Measurements from ENCODE around the gene CTNNBL1.

The CTNNBL1 gene

DNA sequence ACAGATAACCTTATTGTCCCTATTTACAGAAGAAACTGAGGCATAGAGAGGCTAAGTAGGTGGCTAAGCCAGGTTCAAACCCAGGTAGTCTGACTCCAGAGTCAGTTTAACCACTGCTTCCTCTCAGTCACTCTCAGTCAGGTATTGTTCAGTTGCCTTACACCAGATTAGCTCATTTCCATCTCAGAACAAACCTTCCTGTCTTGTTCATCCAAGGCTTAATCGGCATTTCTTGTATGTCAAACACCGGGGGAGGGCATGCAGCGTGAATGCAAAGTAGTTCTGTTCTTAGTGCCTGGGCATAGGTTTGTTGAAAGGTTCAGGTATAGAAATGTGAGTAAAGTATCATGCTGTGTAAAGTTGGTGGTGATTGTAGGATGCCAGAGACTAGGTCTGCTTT lies 51.7 kb downstream of the CTNNBL1 start:
- no peak for DNase-seq

DNA sequence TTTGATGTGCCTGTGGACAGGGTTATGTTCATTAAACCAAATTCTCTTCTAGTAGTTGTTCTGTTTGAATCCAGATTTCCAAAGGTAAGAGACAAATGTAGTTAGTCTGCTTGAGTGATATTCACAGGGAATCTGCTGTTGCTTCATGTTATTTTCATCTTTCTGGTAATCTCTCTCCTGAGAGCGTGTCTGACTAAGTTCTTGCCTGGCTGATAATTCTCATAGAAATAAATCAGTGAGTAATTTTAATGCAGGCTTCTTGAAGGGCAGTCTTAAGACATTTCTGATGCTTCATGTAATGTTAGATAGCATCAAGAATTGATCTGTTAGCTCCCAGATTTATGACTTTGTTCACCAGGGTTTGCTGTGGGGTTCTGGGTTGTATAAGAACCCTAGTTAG lies 54.2 kb downstream of the CTNNBL1 start:
- no peak for DNase-seq

DNA sequence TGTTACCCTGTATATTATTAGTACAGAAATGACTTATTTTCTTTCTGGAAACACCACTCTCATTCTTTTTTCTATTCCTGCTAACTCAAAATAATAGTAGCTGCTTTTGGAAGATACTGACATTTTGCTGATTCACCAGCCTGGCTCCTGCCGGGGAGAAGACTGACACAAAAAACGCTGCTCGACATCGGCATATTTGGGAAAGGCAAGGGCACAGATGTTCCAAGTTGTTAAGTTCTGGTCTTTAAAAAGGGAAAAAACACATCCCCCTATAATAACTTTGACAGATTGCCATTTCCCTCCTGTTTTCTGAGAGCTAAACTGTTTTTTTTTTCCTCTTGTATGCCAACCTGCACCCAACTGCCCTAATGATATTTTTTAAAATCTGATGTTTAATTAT lies 55.4 kb downstream of the CTNNBL1 start:
- no peak for DNase-seq

DNA sequence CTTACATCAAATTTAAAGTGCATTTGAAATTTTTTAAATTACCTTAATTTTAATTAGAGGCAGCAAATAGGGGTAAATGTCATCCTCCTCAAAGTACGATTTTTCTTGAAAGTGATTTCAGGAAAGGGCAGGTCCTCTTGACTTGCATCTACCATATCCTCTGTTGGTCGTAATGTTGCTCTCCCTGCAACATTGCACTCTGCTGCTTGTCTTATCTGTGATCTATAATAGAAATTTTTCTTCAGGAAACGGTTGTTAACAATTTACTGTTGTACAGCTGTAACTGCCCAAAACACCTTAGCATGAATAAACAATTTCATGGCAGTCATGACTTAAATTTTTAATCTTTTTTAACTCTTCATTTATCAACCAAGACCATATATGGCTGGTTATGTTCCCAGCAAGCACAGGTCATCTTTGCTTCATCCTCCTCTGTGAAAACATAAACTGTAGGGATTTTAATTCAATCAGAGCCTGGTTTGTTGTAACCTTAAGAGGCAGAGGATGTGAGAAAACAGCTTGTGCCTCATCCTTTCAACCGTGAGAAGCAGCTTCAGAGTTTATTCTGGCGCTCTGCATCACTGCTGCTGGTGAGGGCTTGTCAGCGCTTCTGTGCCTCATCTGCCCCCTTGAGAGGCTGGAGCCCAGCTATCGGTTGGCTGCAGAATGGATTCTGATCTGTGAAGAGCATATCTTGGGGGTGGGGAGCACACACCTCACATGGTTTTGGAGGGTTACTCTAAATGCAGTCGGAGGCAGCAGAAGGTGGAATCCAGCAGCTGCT lies 56.0 kb downstream of the CTNNBL1 start:
- DNase-seq, result no peak

DNA sequence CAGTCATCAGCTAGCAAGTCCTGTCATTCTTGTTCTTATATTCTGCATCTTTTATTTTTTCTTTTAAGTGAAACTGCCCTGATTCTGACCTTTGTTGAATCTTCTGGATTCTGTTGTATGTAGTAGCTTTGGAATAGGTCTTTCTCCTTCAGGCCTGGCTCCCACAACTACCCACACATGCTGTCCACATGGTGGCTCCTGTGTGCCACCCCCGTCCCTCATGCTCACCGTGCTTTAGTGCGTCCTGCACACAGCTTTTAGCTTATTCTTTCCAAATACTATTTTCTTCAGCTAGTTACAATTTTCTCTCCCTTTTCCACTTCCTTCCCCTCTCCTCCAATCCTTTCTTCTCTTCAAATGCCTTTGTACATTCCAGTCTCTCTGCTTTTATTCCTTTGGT lies 61.8 kb downstream of the CTNNBL1 start:
- no peak for DNase-seq

DNA sequence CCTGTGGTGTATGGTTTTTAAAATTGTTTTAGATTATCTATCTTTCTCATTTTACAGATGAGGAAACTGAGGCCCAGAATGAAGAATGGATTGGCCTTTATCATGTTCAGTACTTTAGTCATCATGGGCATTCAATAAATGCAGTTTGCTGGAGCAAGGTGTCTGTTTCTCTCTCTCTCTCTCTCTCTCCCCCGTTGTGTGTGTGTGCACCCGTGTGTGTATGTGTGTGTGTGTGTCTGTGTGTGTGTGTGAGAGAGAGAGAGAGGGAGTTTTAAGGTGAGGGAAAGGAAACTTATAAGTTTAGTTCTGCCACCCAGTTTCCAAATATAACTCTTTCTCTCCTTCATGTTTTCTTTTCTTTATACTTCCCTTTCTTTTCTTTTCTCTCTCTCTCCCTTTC lies 62.4 kb downstream of the CTNNBL1 start:
- no peak for DNase-seq

DNA sequence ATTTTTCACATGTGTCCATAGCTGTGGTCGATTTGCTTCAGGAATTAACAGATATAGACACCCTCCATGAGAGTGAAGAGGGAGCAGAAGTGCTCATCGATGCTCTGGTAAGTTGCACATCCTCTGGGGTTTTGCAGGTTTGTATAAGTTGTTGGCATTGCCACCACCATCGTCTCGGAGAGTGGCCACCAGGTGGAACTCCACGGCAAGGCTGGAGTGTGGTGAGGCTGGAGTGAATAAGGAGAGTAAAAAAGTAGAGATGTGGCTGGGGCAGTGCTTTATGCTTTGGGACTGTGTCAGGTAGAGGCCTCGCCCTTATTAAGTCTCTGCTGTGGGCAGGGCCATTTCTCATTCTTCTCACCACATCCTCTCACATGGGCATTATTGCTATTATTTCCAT lies 63.7 kb downstream of the CTNNBL1 start:
- DNase-seq, result no peak

DNA sequence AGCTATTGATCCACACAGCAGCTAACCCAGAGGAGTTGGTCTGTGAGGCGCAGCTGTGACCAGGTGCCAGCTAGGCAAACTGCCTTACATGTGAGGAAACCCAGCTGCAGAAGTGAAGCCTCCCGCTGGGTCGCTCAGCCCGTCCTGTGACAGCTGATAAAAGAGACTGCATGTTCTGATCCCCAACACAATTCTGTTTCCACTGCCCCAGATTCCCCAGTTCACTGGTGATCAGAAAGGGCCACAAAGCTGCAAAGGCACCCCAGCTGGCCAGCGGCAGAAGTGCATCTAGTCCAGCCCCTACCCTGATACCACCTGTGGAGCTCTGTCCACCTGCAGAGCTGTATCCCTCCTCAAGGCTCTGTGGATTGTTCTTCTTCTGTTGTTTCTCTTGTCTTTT lies 64.5 kb downstream of the CTNNBL1 start:
- no peak for DNase-seq

DNA sequence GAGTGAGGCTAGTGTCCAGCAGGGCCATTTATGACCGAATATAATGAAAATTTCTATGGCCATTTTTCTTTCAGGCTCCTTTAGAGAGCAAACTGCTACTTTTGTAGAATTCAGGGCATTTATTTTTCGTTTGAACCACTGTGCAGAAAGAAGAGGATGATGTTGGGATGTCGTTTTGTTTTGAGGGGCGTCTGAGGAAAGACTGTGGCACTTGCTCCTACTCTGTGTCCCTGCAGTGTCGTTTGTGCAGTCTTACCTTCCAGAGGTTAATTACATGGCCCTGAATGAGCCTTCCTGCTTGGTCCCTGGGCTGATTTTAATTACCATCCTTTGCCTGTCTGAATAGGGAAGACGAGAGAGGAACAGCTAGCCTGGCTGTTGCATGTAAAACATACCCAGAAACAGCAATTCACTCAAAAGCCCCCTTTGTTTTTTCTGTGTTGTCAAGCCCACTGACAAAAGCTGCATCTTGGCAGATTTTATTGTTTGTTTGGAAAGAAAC lies 65.3 kb downstream of the CTNNBL1 start:
- DNase-seq, result no peak

DNA sequence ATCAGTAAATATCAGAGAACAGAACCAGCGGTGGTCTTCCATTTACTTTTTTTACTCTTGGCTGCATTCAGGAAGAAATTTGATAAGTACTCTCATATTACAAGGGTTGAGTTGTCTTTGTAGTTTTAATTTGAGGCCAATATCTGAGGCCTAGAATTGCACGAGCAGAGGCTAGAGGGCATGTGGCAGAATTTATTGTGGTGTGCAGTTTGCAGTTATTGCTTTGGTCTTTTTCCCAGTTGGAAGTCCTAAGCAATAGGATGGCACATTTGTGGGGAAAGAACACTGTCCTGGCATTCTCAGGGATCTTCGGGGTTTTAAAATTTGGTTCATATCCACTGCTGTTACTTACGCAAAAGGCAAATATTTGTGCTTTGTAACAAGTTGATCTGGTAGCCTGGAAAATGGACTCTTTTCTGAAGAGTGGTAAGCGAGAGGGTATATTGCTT lies 66.0 kb downstream of the CTNNBL1 start:
- DNase-seq, result no peak

DNA sequence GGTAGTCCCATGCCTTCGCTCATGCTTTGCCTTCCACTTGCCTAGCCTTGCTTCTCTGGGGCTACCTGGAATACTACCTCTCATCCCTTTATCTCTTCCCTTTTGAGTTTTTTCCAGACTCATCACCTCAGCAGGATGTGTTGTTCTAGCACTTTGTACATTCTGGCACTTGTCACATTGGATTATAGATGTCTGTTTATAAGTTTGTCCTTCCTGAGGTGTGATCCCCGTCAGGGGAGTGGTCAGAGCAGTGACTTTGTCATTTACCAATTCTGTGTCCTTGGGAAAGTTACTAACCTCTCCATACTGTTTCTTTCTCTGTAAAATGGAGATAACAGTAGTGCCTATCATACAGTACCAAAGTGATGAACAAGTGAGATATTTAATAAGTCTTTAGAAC lies 66.5 kb downstream of the CTNNBL1 start:
- DNase-seq, result no peak

DNA sequence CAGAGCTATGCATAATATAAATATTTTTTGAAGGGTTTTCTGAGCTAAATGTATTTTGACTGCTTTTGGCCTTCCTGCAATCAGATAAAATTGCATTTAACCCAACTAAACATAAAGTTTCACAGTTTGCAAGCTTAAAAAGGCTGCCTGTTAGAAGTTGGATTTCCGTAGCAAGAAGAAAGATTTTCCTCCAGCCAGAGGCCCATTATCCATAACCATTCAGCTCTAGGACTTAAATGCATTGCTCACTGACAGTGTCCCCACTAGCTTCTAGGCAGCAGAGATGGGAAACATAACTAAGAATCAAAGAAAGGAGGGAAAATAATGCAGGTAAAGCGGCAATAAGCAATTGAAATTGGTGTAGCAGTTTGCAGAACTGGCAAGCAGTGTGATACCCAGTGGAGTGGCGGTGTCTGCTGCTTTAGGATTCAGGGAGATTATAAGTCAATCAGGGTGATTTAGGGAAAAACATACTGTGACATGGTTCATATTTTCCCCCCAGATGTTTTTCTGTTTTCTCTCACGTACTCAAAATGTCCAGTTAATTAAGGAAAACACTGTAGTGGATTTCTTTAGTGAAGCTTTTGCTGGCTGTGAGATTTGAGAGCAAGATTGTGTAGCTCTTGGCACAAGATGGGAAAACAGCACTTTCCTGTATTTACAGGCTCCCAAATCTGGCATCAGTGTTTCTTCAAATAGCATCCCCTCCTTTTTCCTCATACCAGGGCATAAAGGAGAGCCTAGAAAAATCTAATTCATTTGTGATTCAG lies 69.1 kb downstream of the CTNNBL1 start:
- DNase-seq, result no peak

DNA sequence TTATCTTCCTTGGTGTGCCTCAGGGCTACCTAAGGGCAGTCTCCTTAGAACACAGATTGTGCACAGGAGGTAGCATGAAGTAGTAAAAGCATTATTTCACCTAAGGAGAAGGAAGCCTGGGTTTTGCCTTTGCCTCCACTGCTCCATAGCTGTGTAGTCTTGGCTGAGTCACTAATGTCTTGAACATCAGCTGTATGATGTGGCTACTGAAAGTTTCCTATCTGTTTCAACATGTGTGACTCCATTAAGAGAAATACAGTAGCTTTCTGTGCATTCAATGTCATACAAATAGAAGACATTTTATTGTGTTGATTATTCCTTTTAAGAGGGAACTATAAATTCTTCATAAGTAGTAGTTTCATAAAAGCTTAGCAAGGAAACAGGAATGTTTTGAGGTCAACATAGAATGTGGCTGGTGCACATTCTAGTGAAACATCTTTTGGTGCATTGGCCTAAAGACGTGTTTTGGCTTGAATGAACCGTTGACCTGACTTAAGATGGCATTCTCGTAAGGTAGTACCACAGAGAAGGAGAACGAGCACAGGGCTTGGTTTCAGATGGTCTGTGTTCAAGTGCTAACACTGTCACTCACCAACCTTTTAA lies 70.6 kb downstream of the CTNNBL1 start:
- no peak for DNase-seq

DNA sequence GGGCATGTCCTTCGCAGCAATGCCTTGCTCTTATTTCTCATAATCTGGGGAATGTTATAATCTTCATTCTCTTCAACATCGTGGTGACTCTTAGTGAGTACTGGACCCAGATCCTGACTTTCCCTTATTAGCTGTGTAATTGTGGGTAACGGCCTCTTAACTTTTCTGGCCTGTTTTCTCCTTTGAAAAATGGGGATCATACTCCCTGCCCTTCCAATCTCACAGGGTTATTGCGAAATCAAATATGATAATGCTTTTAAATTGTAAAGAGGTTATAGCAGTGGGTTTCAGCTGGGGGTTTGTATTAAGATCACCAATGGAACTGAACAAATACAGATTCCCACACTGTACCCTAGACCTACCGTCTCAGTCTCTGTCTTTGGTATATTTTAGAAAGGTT lies 77.1 kb downstream of the CTNNBL1 start:
- no peak for DNase-seq

DNA sequence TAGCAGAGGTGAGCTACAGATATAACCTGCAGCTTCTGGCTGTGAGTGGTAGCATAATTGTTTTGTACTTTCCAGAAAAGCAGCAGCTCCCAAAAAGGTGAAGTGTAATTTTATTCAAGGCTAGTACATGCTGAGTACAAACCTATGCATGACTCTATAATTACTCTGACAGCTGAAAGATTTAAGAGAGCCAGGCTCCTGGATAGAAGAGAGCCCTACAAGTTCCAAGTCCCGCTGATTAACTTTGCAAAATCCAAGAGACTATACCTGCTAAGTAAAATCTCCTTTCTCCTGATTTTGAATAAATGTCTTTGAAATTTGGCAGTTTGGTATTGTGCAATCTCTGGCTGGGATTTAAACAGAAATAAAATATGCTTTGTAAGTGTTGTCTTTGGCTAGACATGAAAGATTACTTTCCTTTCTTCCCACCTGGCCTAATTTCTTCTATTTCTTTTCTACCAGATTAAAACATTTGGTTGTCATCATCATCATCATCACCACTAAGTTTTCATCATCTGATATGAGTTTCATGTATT lies 79.5 kb downstream of the CTNNBL1 start:
- no peak for DNase-seq

DNA sequence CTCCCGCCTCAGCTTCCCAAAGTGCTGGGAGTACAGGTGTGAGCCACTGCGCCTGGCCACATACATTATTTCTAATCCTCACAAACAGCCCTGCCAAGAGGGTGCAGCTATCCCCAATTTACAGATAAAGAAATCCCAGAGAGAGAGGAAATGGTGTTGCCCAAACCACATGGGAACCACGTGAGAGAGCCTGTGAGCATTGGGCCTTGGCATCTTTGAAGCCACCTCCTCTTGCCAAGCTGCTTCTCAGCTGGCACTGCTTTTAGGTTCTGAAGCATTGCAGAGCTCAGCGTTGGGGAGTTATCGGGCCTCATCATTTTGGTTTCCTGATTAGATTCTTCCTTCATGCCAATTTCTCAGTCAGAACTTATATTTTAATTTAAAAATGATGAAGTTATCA lies 80.3 kb downstream of the CTNNBL1 start:
- no peak for DNase-seq

DNA sequence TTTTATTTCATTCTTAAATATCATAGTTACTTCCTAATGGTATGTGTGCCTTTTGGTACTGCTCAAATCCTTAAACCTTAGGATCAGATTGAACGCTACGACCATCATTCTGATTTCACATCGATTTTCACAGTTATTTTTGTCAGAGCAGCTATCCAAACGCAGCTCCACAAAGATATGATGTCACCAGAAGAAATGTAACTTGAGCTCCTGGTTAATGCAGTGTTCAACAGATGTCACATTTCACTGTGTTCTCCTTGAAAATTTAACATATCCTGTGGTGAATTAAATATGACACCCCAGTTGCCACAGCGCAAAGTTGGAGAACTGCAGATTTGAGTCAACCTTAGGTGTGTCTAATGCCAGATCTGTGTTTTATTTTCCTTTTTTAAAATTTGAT lies 81.4 kb downstream of the CTNNBL1 start:
- DNase-seq, result no peak

DNA sequence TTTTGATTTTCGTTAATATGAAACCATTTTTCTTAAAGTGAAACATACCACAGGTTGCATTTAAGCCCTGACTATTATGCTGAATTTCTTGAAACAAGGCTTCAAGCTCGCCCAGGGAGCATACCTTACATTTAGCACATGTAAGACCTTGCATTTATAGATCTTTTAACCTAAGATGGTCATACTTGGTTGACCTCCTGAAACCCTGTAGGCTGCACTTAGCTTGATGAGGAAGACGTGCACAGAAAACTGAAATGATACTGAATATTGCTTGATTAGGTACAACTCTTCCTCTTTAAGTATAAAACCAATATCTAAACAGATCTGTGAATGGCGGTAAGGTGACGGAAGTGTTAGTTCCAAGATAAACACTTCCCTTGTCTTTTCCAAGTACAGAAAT lies 82.2 kb downstream of the CTNNBL1 start:
- no peak for DNase-seq

DNA sequence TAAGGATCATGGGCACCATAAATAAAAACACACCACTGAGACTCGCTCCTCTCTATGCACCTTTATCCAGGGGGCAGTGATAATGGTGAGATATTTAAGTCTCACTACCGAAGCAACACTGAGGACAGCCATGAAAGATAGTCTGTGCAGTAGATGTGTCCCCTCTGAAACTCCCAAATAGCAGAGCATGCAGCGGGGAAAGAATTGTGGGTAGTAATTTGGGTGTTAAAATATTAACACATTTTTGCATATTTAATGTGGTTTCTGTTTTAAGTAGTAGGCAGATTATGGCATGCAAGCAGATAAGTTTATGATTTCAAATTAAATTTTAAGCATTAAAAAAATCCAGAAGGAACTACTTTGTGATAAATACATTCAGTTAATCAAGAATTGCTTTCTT lies 82.7 kb downstream of the CTNNBL1 start:
- no peak for DNase-seq

DNA sequence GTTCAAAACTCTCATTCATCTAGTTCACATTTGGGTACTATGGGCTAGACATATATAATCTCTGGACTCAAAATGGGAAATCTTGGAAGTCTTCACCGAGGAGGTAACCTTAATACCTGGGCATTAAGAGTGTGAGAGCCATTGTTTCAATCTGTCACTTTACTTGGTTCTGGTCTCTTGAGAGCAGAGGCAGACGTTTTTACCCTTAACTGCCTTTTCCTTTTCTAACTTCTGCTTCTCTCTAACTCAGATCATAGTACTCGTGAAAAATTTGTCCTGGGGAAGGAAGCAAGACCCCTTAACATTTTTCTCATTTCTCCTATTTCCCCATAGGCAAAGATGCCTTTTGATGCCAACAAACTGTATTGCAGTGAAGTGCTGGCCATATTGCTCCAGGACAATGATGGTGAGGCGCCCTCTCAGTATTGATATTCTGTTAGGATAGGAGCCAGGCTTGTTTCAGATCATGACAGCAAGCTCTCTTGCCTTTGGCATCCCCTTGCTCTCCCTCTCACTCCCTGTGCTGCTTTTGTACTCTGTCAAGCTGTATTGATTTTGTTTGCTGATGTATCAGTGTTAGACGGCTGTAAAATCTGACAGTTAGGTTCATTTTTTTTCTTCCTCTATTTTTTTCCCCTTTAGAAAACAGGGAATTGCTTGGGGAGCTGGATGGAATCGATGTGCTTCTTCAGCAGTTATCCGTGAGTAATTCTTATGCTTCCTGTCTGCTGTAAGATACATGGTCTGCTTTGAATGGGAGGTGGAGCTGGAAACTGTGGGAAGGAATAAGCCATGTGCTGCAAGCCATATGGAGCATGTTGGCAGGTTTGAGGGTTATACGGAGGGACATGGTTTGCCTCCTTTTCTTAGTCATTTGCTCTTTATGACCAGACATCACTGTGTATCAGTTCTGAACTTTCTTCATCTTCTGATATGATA lies 83.5 kb downstream of the CTNNBL1 start:
- DNase-seq, result no peak

DNA sequence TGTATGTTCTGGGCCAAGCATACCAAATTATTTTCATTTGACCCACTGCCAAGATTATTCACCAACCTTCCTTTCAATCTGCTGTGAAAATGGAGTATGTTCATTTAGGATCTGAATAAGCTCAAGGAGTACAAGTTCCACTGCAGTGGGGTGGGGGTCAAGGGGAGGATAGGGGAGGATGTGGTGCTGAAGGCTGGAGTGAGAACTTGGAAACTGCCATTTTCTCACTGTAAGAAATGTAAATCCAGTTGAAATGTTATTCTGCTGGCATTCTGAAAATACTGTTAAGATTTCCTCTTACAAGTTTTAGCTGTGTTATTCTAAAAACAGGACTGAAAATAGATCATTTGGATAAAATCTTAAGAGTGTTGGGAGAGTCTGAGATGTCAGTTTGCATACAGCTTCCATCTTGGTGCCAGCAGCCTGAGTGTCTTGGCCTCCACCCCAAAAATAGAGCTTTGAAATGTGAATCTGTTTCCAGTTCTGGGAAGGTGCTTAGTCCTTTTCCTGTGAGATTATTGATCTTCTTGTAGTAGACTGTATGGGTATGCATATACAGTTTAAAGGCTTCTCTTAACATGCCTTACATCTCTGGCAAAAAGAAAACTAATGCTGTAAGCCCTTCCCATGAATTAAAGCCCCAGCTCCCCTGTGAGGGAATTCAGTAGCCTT lies 84.3 kb downstream of the CTNNBL1 start:
- no peak for DNase-seq

DNA sequence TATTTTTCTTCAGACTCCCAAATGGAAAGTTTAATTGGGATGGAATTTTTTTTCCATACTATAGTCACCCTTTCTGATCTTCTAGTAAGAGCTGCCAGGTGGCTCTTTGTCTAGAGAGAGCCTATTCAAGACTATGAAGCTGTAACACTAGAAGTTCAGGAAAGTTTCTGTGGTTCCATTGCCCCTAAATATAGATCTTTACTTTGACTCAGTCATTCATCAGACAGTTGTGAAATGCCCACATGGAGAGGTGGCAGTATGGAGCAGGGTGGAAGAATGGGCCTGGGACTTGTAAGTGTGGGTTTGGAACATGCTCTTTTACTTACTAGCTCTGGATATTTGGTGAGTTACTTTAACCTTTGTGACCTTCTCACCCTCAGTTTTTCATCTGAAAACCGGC lies 87.8 kb downstream of the CTNNBL1 start:
- DNase-seq, result no peak

Data from left hindlimb (tissue), 1 donor.